ENCODE data around the gene STAB1. TPM values are rescaled to one million over a fixed set of nuclear protein-coding genes. Genes with fewer than 3 reads are reported as not detected.

Gene STAB1
- total and polyA plus RNA-seq, 2 of the 8 experiments (the other 6 are each of a cell fraction or from before 2014, with no cell fraction given): 1.0 to 1.9 TPM

- ChIA-PET POLR2A (ENCODE audit: partially characterized antibody) (interaction anchor here (0.8 kb wide), 1 partner anchor 12 kb away, joined by 3 read pairs; no protein-coding TSS in a partner anchor), CTCF (ENCODE audit: partially characterized antibody) (interaction anchor here (0.9 to 1.9 kb wide), 3 partner anchors 10 to 21 kb away, joined by 3 to 12 read pairs (median 6); no protein-coding TSS in a partner anchor)
- no peaks in the 10 kb centered on the region for H3K27me3 ChIP-seq (replicated peaks in 1 of 4; ENCODE audit: control insufficient read depth in 3 of 4, extremely low read depth in 1 of 4, insufficient read depth in 3 of 4, low read length in 3 of 4)
- no peak overlapping the region for H3K4ac ChIP-seq (replicated peaks; ENCODE audit: insufficient read length, low read depth, low read length)
- H3K9ac ChIP-seq (replicated peaks in 1 of 4; ENCODE audit: extremely low read depth in 1 of 4, low read depth in 3 of 4, low read length in 3 of 4): no peak overlapping the region
- H2BK15ac ChIP-seq (ENCODE audit: low read length): no peak overlapping the region
- H2BK5ac ChIP-seq (ENCODE audit: low read depth, low read length): no peak overlapping the region
- H3K14ac ChIP-seq (ENCODE audit: insufficient read length): no peak overlapping the region
- TF ChIP-seq MAX (IDR thresholded peaks at IDR 0.05): no peak
- peaks cover 5% of the 10 kb centered on the region for H3K79me1 ChIP-seq (ENCODE audit: low read depth, low read length)
- H2AK5ac ChIP-seq (ENCODE audit: low read depth, low read length): no peak overlapping the region
- H4K8ac ChIP-seq (ENCODE audit: extremely low read depth, insufficient read depth, low read length): no peak overlapping the region
- no peak overlapping the region for H3K56ac ChIP-seq (replicated peaks; ENCODE audit: insufficient read length, low read depth, low read length)
- no peak overlapping the region for H4K5ac ChIP-seq (ENCODE audit: insufficient read length, low read depth, low read length)
- DNase-seq (ENCODE audit: low read depth in 1 of 2, low spot score in 2 of 2) (no peak), FAIRE-seq (no peak)
- no peaks in the 10 kb centered on the region for H3K23me2 ChIP-seq (ENCODE audit: low read depth, low read length)
- no peak overlapping the region for H2BK120ac ChIP-seq (replicated peaks; ENCODE audit: low read depth, low read length)
- no peak overlapping the region for H3K23ac ChIP-seq (ENCODE audit: insufficient read length)
- H3K79me2 ChIP-seq (ENCODE audit: control insufficient read depth in 1 of 2, insufficient read depth in 2 of 2, low read length in 2 of 2): peaks cover 0 to 29% of the 10 kb centered on the region in 2 experiments; a peak in 2 of 4 replicates
- no peak overlapping the region for H3K27ac ChIP-seq (ENCODE audit: low read depth, low read length)
- no peak overlapping the region for H3K4me3 ChIP-seq (ENCODE audit: extremely low read depth in 1 of 4, insufficient read depth in 2 of 4, low read depth in 3 of 4, low read length in 4 of 4)
- H2AFZ ChIP-seq (ENCODE audit: low read length): no peak overlapping the region
- H3K36me3 ChIP-seq (ENCODE audit: control insufficient read depth in 2 of 4, insufficient read depth in 4 of 4, low read length in 3 of 4): peaks cover 14 to 55% (median 20%) of the 10 kb centered on the region in 4 experiments
- no peak overlapping the region for H3K4me2 ChIP-seq (ENCODE audit: insufficient read depth in 1 of 2, low read depth in 2 of 2, low read length in 2 of 2)
- peaks cover 0 to 2% (median under 1%) of the 10 kb centered on the region in 4 experiments; a peak in 4 of 7 replicates for H3K4me1 ChIP-seq (replicated peaks in 1 of 4; ENCODE audit: control insufficient read depth in 3 of 4, insufficient read depth in 4 of 4, low read length in 3 of 4)
- no peaks in the 10 kb centered on the region for H4K20me1 ChIP-seq (replicated peaks in 1 of 2; ENCODE audit: control insufficient read depth in 1 of 2, insufficient read depth in 2 of 2, low read length in 2 of 2)
- H4K91ac ChIP-seq (replicated peaks; ENCODE audit: insufficient read length, low read length): no peak overlapping the region
- H2BK12ac ChIP-seq (ENCODE audit: low read depth, low read length): no peak overlapping the region
- no peak overlapping the region for H2BK20ac ChIP-seq (ENCODE audit: low read length)
- WGBS, 2 experiments (ENCODE audit: extremely low coverage in 1 of 2, insufficient coverage in 1 of 2, insufficient read length in 1 of 2, insufficient replicate concordance in 2 of 2, low coverage in 1 of 2, low lambda C conversion rate in 2 of 2, missing lambda C conversion rate in 1 of 2): 97% methylated on average over 6 of the region's 6 CpGs; no CpG with 5 or more reads in 1 of the 2 experiments
- no peak overlapping the region for H3K18ac ChIP-seq (ENCODE audit: extremely low read depth, low read length)
- H3K9me3 ChIP-seq (ENCODE audit: insufficient read depth in 2 of 2, low read depth in 1 of 2, low read length in 1 of 2): no peaks in the 10 kb centered on the region
Measured at GRCh38 chr3:52461874-52462273, 33.3 kb upstream of the STAB1 start.
